GM20000 (cell line): ENCODE measurements around the gene YIPF6.
"Not testable (repeated sequence)": the region's sequence is repeated elsewhere in the genome, so short reads cannot be mapped to it uniquely, and the experiment has no call there.

Experiments used
- DNase-seq: peaks from one replicate; pipeline ENCODE4 v3.0.0; 2012; ENCODE audit warnings: low spot score
- CTCF ChIP-seq: IDR thresholded peaks from 2 replicates; pipeline ENCODE4 v1.5.1; 2012; ENCODE audit warnings: mild to moderate bottlenecking, control low read depth; ENCODE audit errors: extremely low read depth, missing control alignments

Gene YIPF6

GRCh38 chrX:68490644-68491043, 8.2 kb upstream of the YIPF6 start:
- DNase-seq: no peak
- TF ChIP-seq CTCF: no peak

- TF ChIP-seq CTCF: no peak
- DNase-seq: no peak
Measured at GRCh38 chrX:68492583-68492982, 6.3 kb upstream of the YIPF6 start.

GRCh38 chrX:68493776-68494175, 5.1 kb upstream of the YIPF6 start:
- not testable (repeated sequence) for DNase-seq

GRCh38 chrX:68498044-68498507, 775 bp upstream of the YIPF6 start:
- TF ChIP-seq CTCF: no peak
- no peak for DNase-seq

GRCh38 chrX:68499543-68500504, 973 bp downstream of the YIPF6 start:
- no peak for DNase-seq
- TF ChIP-seq CTCF: no peak

GRCh38 chrX:68503836-68504636, 5.2 kb downstream of the YIPF6 start:
- DNase-seq: no peak
- no peak for TF ChIP-seq CTCF

GRCh38 chrX:68506649-68507048, 7.8 kb downstream of the YIPF6 start:
- TF ChIP-seq CTCF: no peak
- no peak for DNase-seq
